ENCODE results near the gene PDZK1.

- TF ChIP-seq CTCF (IDR thresholded peaks at IDR 0.05; ENCODE audit: control extremely low read depth in 1 of 3, insufficient read depth in 1 of 3, low read depth in 1 of 3, low read length in 3 of 3) (no peak), EP300 (IDR thresholded peaks at IDR 0.05; ENCODE audit: borderline replicate concordance in 1 of 2, low read depth in 2 of 2, low read length in 2 of 2) (no peak), MAX (IDR thresholded peaks at IDR 0.05) (no peak), RAD21 (IDR thresholded peaks at IDR 0.05 in 1 of 2, conservative IDR thresholded peaks at IDR 0.05 in 1 of 2; ENCODE audit: low read depth in 2 of 2, low read length in 2 of 2) (no peak)
These were observed 12.3 kb upstream of the PDZK1 start, which contains the start of gene CD160 for GRCh38 chr1:145719230-145720079.
